Activated B cell treated with CpG ODN at 0.5 μM for 24 hours (primary cell): Measurements from ENCODE around the gene TYMP. TPM values are rescaled to one million over a fixed set of nuclear protein-coding genes. Genes with fewer than 3 reads are reported as not detected.

Source experiments
- ATAC-seq: fragments of 200-7000 bp; cut with Tn5 transposase; one replicate; pipeline ENCODE4 v1.10.0; 2021; ENCODE audit warnings: low read depth, mild to moderate bottlenecking, moderate library complexity
- CTCF ChIA-PET: fragments of 350-600 bp; sonication (Branson Sonifier 250); formaldehyde crosslinking; loops from one replicate; lab custom pipeline; 2021; ENCODE audit warnings: antibody characterized with exemption; lab: Charles Lee
- POLR2A ChIA-PET: fragments of 350-600 bp; sonication (Branson Sonifier 250); formaldehyde crosslinking; loops from one replicate; lab custom pipeline; 2021; ENCODE audit warnings: antibody characterized with exemption; lab: Charles Lee
- DNase-seq: peaks from one replicate; pipeline ENCODE4 v3.0.0; 2022
- H3K27ac Mint-ChIP-seq: one replicate; pipeline ENCODE4 v1.8.0; 2020; ENCODE audit warnings: mixed read lengths
- H3K27me3 Mint-ChIP-seq: one replicate; pipeline ENCODE4 v1.8.0; 2021; ENCODE audit warnings: mixed read lengths
- H3K36me3 Mint-ChIP-seq: one replicate; pipeline ENCODE4 v1.8.0; 2021; ENCODE audit warnings: low read depth, mixed read lengths
- H3K4me1 Mint-ChIP-seq: one replicate; pipeline ENCODE4 v1.8.0; 2021; ENCODE audit warnings: mixed read lengths
- H3K4me3 Mint-ChIP-seq: one replicate; pipeline ENCODE4 v1.8.0; 2020; ENCODE audit warnings: mild to moderate bottlenecking, mixed read lengths
- H3K9me3 Mint-ChIP-seq: one replicate; pipeline ENCODE4 v1.8.0; 2020; ENCODE audit warnings: mixed read lengths
- intact Hi-C: fragments of 100-400 bp; cut with micrococcal nuclease; formaldehyde crosslinking; loops from one replicate; pipeline ENCODE4 v1.15.1; 2024
- total RNA-seq: library from RNA; stranded (reverse); gene quantifications from 2 replicates; pipeline ENCODE4 v1.2.3, GENCODE V29; 2022
- TF ChIP-seq, protein P1 (sequence below): fragments of 200-600 bp; IDR thresholded peaks from one replicate; pipeline ENCODE4 v1.8.0; 2022; ENCODE audit warnings: antibody characterized with exemption, mild to moderate bottlenecking

TYMP gene
- total RNA-seq, 1 donor from 2014 or later, result 92.9 TPM

DNA sequence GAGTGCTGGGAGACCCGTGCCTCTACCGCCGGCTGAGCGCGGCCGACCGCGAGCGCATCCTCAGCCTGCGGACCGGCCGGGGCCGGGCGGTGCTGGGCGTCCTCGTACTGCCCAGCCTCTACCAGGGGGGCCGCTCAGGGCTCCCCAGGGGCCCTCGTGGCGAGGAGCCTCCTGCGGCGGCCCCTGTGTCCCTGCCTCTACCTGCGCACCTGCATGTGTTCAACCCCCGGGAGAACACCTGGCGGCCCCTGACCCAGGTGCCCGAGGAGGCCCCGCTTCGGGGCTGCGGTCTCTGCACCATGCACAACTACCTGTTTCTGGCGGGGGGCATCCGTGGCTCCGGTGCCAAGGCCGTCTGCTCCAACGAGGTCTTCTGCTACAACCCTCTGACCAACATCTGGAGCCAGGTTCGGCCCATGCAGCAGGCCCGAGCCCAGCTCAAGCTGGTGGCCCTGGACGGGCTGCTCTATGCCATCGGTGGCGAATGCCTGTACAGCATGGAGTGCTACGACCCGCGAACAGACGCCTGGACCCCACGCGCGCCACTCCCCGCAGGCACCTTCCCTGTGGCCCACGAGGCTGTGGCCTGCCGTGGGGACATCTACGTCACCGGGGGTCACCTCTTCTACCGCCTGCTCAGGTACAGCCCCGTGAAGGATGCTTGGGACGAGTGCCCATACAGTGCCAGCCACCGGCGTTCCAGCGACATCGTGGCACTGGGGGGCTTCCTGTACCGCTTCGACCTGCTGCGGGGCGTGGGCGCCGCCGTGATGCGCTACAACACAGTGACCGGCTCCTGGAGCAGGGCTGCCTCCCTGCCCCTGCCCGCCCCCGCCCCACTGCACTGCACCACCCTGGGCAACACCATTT lies 19.3 kb upstream of the TYMP start:
- H3K4me1 Mint-ChIP-seq, result peaks cover 35% of the 10 kb centered on the region

GRCh38 chr22:50548040-50548920 lies 18.5 kb upstream of the TYMP start:
- H3K9me3 Mint-ChIP-seq, result no peaks in the 10 kb centered on the region
- peak overlapping the region; percentile 57 for H3K4me3 Mint-ChIP-seq
- peak overlapping the region; percentile 65 for H3K27ac Mint-ChIP-seq
- ChIA-PET CTCF (interaction anchor here (0.9 to 1.9 kb wide), 7 partner anchors 9 to 296 kb away, joined by 3 to 15 read pairs (median 8); partner anchors contain the start of genes SCO2 and SYCE3), POLR2A (interaction anchor here (0.7 to 16.7 kb wide), 15 partner anchors 9 to 80 kb away, joined by 3 to 946 read pairs (median 6); partner anchors contain the start of genes CHKB, LMF2, NCAPH2 and SCO2)
- H3K36me3 Mint-ChIP-seq, result no peaks in the 10 kb centered on the region
- H3K4me1 Mint-ChIP-seq, result peaks cover 35% of the 10 kb centered on the region
- TF ChIP-seq, protein P1, sequence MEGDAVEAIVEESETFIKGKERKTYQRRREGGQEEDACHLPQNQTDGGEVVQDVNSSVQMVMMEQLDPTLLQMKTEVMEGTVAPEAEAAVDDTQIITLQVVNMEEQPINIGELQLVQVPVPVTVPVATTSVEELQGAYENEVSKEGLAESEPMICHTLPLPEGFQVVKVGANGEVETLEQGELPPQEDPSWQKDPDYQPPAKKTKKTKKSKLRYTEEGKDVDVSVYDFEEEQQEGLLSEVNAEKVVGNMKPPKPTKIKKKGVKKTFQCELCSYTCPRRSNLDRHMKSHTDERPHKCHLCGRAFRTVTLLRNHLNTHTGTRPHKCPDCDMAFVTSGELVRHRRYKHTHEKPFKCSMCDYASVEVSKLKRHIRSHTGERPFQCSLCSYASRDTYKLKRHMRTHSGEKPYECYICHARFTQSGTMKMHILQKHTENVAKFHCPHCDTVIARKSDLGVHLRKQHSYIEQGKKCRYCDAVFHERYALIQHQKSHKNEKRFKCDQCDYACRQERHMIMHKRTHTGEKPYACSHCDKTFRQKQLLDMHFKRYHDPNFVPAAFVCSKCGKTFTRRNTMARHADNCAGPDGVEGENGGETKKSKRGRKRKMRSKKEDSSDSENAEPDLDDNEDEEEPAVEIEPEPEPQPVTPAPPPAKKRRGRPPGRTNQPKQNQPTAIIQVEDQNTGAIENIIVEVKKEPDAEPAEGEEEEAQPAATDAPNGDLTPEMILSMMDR, result no peak
- DNase-seq (peak; percentile 60), ATAC-seq (peak; percentile 45)
- intact Hi-C loops, result loop anchor here (1.0 to 10.0 kb wide), 2 partner anchors 14 to 583 kb away; partner anchors contain the start of genes PIM3 and SYCE3
- H3K27me3 Mint-ChIP-seq, result no peaks in the 10 kb centered on the region

More for the DNA sequence above, 19.3 kb upstream of the TYMP start:
- DNase-seq (peak; percentile 26), ATAC-seq (peak; percentile 25)
- Mint-ChIP-seq H3K9me3 (no peaks in the 10 kb centered on the region), H3K36me3 (no peaks in the 10 kb centered on the region), H3K27me3 (no peaks in the 10 kb centered on the region), H3K4me3 (peak overlapping the region; percentile 75), H3K27ac (peak overlapping the region; percentile 71)
- ChIA-PET POLR2A (interaction anchor here (0.9 to 16.7 kb wide), 8 partner anchors 10 to 81 kb away, joined by 5 to 946 read pairs (median 18); partner anchors contain the start of genes CHKB, LMF2, NCAPH2 and SCO2), CTCF (interaction anchor here (0.9 to 1.9 kb wide), 7 partner anchors 10 to 297 kb away, joined by 3 to 15 read pairs (median 8); partner anchors contain the start of genes SCO2 and SYCE3)
- TF ChIP-seq, protein P1, result no peak
- intact Hi-C loops, result loop anchor here (1.0 to 10.0 kb wide), 2 partner anchors 13 to 584 kb away; partner anchors contain the start of genes PIM3 and SYCE3

DNA sequence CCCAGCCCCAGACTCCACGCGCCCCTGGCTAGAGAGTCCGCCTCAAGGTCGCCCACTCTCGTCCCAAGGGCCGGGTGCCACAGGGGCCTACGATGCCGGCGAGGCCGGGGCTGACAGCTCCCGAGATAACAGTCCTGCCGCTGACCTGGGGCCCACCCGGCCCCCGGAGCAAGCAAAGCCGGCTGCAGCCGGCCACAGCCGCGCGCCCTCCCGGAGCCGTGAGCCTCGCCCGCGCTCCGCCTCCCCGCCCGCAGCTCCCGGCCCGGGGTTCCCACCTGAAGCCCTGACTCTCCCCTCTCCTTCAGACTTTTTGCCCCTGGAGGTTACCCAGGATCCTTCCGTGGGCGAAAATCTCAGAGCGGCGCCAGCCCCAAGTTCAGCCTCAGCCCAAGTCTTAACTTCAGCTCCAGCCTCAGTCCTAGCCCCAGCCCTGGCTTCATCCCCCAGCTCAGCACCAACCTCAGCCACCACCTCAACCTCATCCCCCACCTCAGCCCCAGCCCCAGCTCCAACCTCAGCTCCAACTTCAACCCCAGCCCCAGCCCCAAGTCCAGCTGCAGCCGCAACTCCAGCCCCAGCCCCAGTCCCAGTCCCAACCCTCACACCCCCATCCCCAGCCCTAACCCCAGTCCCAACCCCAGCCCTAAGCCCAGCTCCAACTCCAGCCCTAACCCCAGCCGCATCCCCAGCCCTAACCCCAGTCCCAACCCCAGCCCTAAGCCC lies 17.6 kb upstream of the TYMP start:
- TF ChIP-seq, protein P1, result no peak
- ChIA-PET CTCF (interaction anchor here (1.1 to 1.9 kb wide), 4 partner anchors 16 to 74 kb away, joined by 3 to 14 read pairs (median 8); partner anchors contain the start of genes SCO2 and SYCE3), POLR2A (interaction anchor here (0.8 to 16.7 kb wide), 13 partner anchors 8 to 79 kb away, joined by 3 to 946 read pairs (median 8); partner anchors contain the start of genes CHKB, LMF2, NCAPH2 and SCO2)
- no peak overlapping the region for H3K27ac Mint-ChIP-seq
- DNase-seq, result no peak
- no peaks in the 10 kb centered on the region for H3K27me3 Mint-ChIP-seq
- intact Hi-C loops, result loop anchor here (10.0 kb wide), 1 partner anchor 583 kb away; the partner anchor contains the start of gene PIM3
- H3K9me3 Mint-ChIP-seq, result peaks cover 2% of the 10 kb centered on the region
- H3K36me3 Mint-ChIP-seq, result peaks cover 3% of the 10 kb centered on the region
- no peak overlapping the region for H3K4me3 Mint-ChIP-seq
- peaks cover 39% of the 10 kb centered on the region for H3K4me1 Mint-ChIP-seq
- no peak for ATAC-seq
